Dendritic cell treated with granulocyte-macrophage colony-stimulating factor and Interleukin-4, amounts not matched to agents 40 ng/mL and 50 ng/mL, for 4 days (primary cell): Measurements from ENCODE around the gene SMIM20.
"Not testable (repeated sequence)": the region's sequence is repeated elsewhere in the genome, so short reads cannot be mapped to it uniquely, and the experiment has no call there.

ENCODE experiments used
- H3K27ac Mint-ChIP-seq: one replicate; pipeline ENCODE4 v1.8.0; 2022; ENCODE audit warnings: mild to moderate bottlenecking, mixed read lengths
- H3K27me3 Mint-ChIP-seq: one replicate; pipeline ENCODE4 v1.8.0; 2022; ENCODE audit warnings: mild to moderate bottlenecking, mixed read lengths
- H3K36me3 Mint-ChIP-seq: one replicate; pipeline ENCODE4 v1.8.0; 2022; ENCODE audit warnings: low read depth, mixed read lengths
- H3K4me1 Mint-ChIP-seq: one replicate; pipeline ENCODE4 v1.8.0; 2022; ENCODE audit warnings: low read depth, mixed read lengths
- H3K4me3 Mint-ChIP-seq: one replicate; pipeline ENCODE4 v1.8.0; 2022; ENCODE audit warnings: mild to moderate bottlenecking, moderate library complexity, mixed read lengths
- H3K9me3 Mint-ChIP-seq: one replicate; pipeline ENCODE4 v1.8.0; 2022; ENCODE audit warnings: mixed read lengths
- intact Hi-C: fragments of 100-400 bp; cut with micrococcal nuclease; formaldehyde crosslinking; loops from one replicate; pipeline ENCODE4 v1.15.0; 2022

SMIM20 gene

DNA sequence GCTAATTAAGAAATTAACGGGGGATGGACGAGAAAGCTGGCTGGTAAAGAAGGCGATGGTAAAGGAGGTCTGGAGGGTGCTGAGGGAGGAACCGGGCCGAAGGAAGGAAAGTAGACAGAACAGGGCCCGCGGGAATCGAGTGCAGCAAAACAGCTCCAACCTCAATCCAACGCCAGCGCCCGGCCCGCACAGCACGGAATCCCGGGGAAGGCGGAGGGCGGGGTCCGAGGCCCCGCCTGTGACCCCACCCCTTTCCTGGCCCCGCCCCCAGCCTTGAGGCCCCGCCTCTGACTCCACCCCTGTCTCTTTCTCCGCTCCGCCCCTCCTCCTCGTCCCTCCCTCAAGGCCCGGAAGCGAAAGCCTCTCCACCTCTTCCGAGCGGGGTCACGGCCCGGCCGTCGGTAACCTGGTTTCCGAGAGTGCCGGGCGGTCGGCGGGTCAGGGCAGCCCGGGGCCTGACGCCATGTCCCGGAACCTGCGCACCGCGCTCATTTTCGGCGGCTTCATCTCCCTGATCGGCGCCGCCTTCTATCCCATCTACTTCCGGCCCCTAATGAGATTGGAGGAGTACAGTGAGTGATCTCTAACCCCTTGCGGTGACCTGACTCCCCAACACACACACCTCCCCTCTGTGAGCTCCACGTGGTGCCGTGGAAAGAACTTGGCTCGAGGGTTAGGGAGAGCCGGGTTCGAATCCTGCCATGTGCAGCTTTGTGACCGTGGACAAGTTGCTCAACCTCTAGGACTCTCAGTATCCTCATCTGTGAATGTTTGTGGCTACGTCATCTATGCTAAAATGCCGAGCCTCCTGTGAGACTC lies at the start of gene SMIM20:
TSS of gene SMIM20 (plus strand) at position 370 of the 819 bp plus-strand sequence. CDS start at position 464, 94 bp downstream.
- peak within 1 kb of the TSS; percentile 95 for H3K27ac Mint-ChIP-seq
- H3K4me3 Mint-ChIP-seq: peak within 1 kb of the TSS; percentile 87
- H3K9me3 Mint-ChIP-seq: peaks cover 4% of the 10 kb centered on the region
- peaks cover 9% of the 10 kb centered on the region for H3K27me3 Mint-ChIP-seq
- H3K36me3 Mint-ChIP-seq: no peaks in the 10 kb centered on the region
- H3K4me1 Mint-ChIP-seq: peaks cover 24% of the 10 kb centered on the region
- intact Hi-C loops: no loop called here

- peaks cover 27% of the 10 kb centered on the region for H3K27me3 Mint-ChIP-seq
- no peak overlapping the region for H3K4me3 Mint-ChIP-seq
- no peak overlapping the region for H3K27ac Mint-ChIP-seq
- peaks cover 24% of the 10 kb centered on the region for H3K4me1 Mint-ChIP-seq
- intact Hi-C loops: loop anchor here (5.0 kb wide), 1 partner anchor 37 kb away; no protein-coding TSS in a partner anchor
- H3K36me3 Mint-ChIP-seq: peaks cover 7% of the 10 kb centered on the region
- H3K9me3 Mint-ChIP-seq: no peaks in the 10 kb centered on the region
Measured at GRCh38 chr4:25865586-25865985, 48.4 kb upstream of the SMIM20 start.

GRCh38 chr4:25866401-25866800 lies 47.6 kb upstream of the SMIM20 start:
- H3K9me3 Mint-ChIP-seq, H3K4me3 Mint-ChIP-seq, H3K27ac Mint-ChIP-seq, H3K36me3 Mint-ChIP-seq: not testable (repeated sequence)
- intact Hi-C loops: loop anchor here (5.0 kb wide), 1 partner anchor 36 kb away; no protein-coding TSS in a partner anchor
- Mint-ChIP-seq H3K4me1 (peaks cover 18% of the 10 kb centered on the region), H3K27me3 (peaks cover 27% of the 10 kb centered on the region)

DNA sequence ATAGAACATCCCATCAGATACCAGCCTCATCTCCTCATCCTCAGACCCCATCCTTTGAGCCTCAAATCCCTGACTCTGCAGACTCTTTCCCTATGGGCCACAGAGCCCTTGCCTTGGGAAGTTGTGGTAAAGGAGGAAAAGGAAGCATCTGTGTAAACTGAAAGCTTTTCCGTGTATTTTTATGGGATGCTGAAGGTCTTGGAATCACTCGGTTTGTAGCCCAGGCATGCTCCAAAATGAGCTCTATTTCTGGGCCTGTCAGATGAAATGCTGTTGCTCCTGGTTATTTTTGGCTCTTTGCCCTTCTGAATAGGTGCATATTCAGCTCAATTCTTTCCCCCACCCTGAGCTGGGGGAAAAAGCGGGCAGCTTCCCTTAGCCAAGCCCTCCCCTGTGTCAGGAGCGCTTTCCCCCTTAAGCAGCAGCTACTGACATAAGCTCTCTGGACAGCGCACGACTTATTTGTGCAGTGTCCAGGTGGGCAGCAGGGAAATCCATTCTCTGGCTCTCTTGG lies 46.2 kb upstream of the SMIM20 start:
- H3K36me3 Mint-ChIP-seq: no peaks in the 10 kb centered on the region
- no peak overlapping the region for H3K27ac Mint-ChIP-seq
- peaks cover 11% of the 10 kb centered on the region for H3K4me1 Mint-ChIP-seq
- H3K27me3 Mint-ChIP-seq: peaks cover 20% of the 10 kb centered on the region
- H3K4me3 Mint-ChIP-seq: no peak overlapping the region
- no peaks in the 10 kb centered on the region for H3K9me3 Mint-ChIP-seq
- intact Hi-C loops: loop anchor here (5.0 kb wide), 1 partner anchor 34 kb away; no protein-coding TSS in a partner anchor

- no peak overlapping the region for H3K4me3 Mint-ChIP-seq
- H3K4me1 Mint-ChIP-seq: peaks cover 6% of the 10 kb centered on the region
- no peak overlapping the region for H3K27ac Mint-ChIP-seq
- no peaks in the 10 kb centered on the region for H3K9me3 Mint-ChIP-seq
- no peaks in the 10 kb centered on the region for H3K36me3 Mint-ChIP-seq
- intact Hi-C loops: no loop called here
- H3K27me3 Mint-ChIP-seq: peaks cover 6% of the 10 kb centered on the region
Measured at GRCh38 chr4:25870081-25870480, 43.9 kb upstream of the SMIM20 start.

DNA sequence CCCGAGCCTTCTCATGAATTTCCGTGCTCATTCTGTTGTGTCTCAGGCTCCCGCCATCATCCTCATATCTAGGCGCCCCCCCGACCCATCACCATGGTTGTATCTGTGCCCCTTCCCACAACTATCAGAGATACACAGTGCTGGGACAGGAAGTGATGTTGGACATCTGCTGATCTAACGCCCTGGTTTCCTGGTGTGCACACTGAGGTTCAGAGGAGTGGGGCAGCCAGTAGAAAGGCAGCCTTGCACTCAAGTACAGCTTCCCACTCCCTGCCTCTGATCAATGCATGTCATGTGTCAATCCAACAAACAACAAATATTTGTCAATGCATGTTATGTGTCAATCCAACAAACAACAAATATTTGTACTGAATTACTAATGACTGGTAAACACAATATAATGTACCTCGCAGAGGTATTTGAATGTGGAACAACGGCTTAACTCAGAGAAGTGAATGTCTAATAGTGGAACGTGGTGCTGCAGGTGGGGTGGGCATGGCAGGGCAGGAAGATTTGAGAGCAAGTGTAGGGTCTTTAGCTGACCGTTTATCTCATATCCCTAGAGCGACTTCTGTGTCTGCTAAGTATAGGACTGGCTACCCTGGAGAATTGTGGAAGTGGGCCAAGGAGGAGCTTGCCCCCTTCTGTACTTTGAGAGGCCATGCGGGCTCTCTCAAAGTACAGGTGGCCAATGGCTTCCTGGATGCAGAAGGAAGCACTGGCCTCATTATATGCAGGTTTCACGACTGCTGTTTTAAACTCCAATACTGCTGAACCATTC lies 41.0 kb upstream of the SMIM20 start:
- no peak overlapping the region for H3K27ac Mint-ChIP-seq
- intact Hi-C loops: no loop called here

GRCh38 chr4:25873632-25874129 lies 40.3 kb upstream of the SMIM20 start:
- no peaks in the 10 kb centered on the region for H3K9me3 Mint-ChIP-seq

More for the DNA sequence above, 41.0 kb upstream of the SMIM20 start:
- Mint-ChIP-seq H3K27me3 (peaks cover 1% of the 10 kb centered on the region), H3K4me3 (no peak overlapping the region), H3K4me1 (no peaks in the 10 kb centered on the region), H3K36me3 (no peaks in the 10 kb centered on the region), H3K9me3 (no peaks in the 10 kb centered on the region)

GRCh38 chr4:25874655-25875054 lies 39.4 kb upstream of the SMIM20 start:
- Mint-ChIP-seq H3K27me3 (peaks cover 1% of the 10 kb centered on the region), H3K36me3 (no peaks in the 10 kb centered on the region), H3K4me1 (peaks cover 4% of the 10 kb centered on the region), H3K27ac (no peak overlapping the region), H3K4me3 (no peak overlapping the region), H3K9me3 (no peaks in the 10 kb centered on the region)
- intact Hi-C loops: no loop called here

More at GRCh38 chr4:25873632-25874129, 40.3 kb upstream of the SMIM20 start:
- no peak overlapping the region for H3K4me3 Mint-ChIP-seq
- peaks cover 1% of the 10 kb centered on the region for H3K27me3 Mint-ChIP-seq
- no peaks in the 10 kb centered on the region for H3K36me3 Mint-ChIP-seq
- H3K4me1 Mint-ChIP-seq: no peaks in the 10 kb centered on the region
- no peak overlapping the region for H3K27ac Mint-ChIP-seq
- intact Hi-C loops: no loop called here

- intact Hi-C loops: no loop called here
- H3K9me3 Mint-ChIP-seq: no peaks in the 10 kb centered on the region
- H3K27me3 Mint-ChIP-seq: peaks cover 1% of the 10 kb centered on the region
- no peak overlapping the region for H3K27ac Mint-ChIP-seq
- H3K4me1 Mint-ChIP-seq: peaks cover 11% of the 10 kb centered on the region
- no peaks in the 10 kb centered on the region for H3K36me3 Mint-ChIP-seq
- no peak overlapping the region for H3K4me3 Mint-ChIP-seq
Measured at GRCh38 chr4:25875281-25875745, 38.7 kb upstream of the SMIM20 start.

- Mint-ChIP-seq H3K36me3 (no peaks in the 10 kb centered on the region), H3K27me3 (peaks cover 1% of the 10 kb centered on the region), H3K4me3 (no peak overlapping the region), H3K4me1 (peaks cover 20% of the 10 kb centered on the region), H3K27ac (no peak overlapping the region), H3K9me3 (no peaks in the 10 kb centered on the region)
- intact Hi-C loops: no loop called here
Measured at GRCh38 chr4:25878676-25879075, 35.3 kb upstream of the SMIM20 start.

GRCh38 chr4:25879091-25879584 lies 34.9 kb upstream of the SMIM20 start:
- no peak overlapping the region for H3K4me3 Mint-ChIP-seq
- H3K36me3 Mint-ChIP-seq: no peaks in the 10 kb centered on the region
- H3K9me3 Mint-ChIP-seq: no peaks in the 10 kb centered on the region
- H3K4me1 Mint-ChIP-seq: peaks cover 24% of the 10 kb centered on the region
- intact Hi-C loops: no loop called here
- peaks cover 5% of the 10 kb centered on the region for H3K27me3 Mint-ChIP-seq
- H3K27ac Mint-ChIP-seq: no peak overlapping the region

GRCh38 chr4:25879587-25879986 lies 34.4 kb upstream of the SMIM20 start:
- Mint-ChIP-seq H3K27ac (no peak overlapping the region), H3K4me3 (no peak overlapping the region), H3K36me3 (no peaks in the 10 kb centered on the region), H3K27me3 (peaks cover 8% of the 10 kb centered on the region), H3K9me3 (no peaks in the 10 kb centered on the region), H3K4me1 (peaks cover 29% of the 10 kb centered on the region)
- intact Hi-C loops: no loop called here

- H3K27ac Mint-ChIP-seq: no peak overlapping the region
- no peaks in the 10 kb centered on the region for H3K36me3 Mint-ChIP-seq
- peaks cover 8% of the 10 kb centered on the region for H3K27me3 Mint-ChIP-seq
- intact Hi-C loops: no loop called here
- peaks cover 32% of the 10 kb centered on the region for H3K4me1 Mint-ChIP-seq
- H3K4me3 Mint-ChIP-seq: no peak overlapping the region
- H3K9me3 Mint-ChIP-seq: no peaks in the 10 kb centered on the region
Measured at GRCh38 chr4:25879991-25880651, 33.9 kb upstream of the SMIM20 start.
